HepG2 (cell line): Measurements from ENCODE around the gene FSIP1. TPM values are rescaled to one million over a fixed set of nuclear protein-coding genes. Genes with fewer than 3 reads are reported as not detected.

Source experiments
- ARNT ChIP-seq: fragments of 450-650 bp; IDR thresholded peaks from 2 replicates; pipeline ENCODE4 v1.6.1; 2017
- ARNTL ChIP-seq: sonication (generic); formaldehyde crosslinking; IDR thresholded peaks from 2 replicates; pipeline ENCODE4 v1.4.0; 2020; ENCODE audit warnings: mild to moderate bottlenecking, missing genetic modification reagents
- CHD4 ChIP-seq: fragments of 200-600 bp; sonication (generic); IDR thresholded peaks from 2 replicates; pipeline ENCODE4 v1.7.0; 2017; ENCODE audit warnings: mild to moderate bottlenecking, low read length, borderline replicate concordance
- EEA1 ChIP-seq: sonication (generic); formaldehyde crosslinking; IDR thresholded peaks from 2 replicates; pipeline ENCODE4 v1.5.1; 2020; ENCODE audit warnings: mild to moderate bottlenecking, missing genetic modification reagents, borderline replicate concordance
- FOXJ3 ChIP-seq: sonication (generic); formaldehyde crosslinking; IDR thresholded peaks from 2 replicates; pipeline ENCODE4 v1.4.0; 2020; ENCODE audit warnings: missing genetic modification reagents, mild to moderate bottlenecking, borderline replicate concordance
- HNRNPH1 ChIP-seq: fragments of 200-400 bp; formaldehyde crosslinking; optimal IDR thresholded peaks from 2 replicates; pipeline ENCODE3; 2017; ENCODE audit warnings: mild to moderate bottlenecking, low read depth, low read length
- KDM1A ChIP-seq: IDR thresholded peaks from 2 replicates; pipeline ENCODE4 v1.6.1; 2016; ENCODE audit warnings: missing compliant biosample characterization
- KLF13 ChIP-seq: sonication (generic); formaldehyde crosslinking; IDR thresholded peaks from 2 replicates; pipeline ENCODE4 v1.4.0; 2020; ENCODE audit warnings: mild to moderate bottlenecking, missing genetic modification reagents
- NPAS2 ChIP-seq: sonication (generic); formaldehyde crosslinking; IDR thresholded peaks from 2 replicates; pipeline ENCODE4 v1.8.0; 2022; ENCODE audit warnings: mild to moderate bottlenecking, missing genetic modification reagents, borderline replicate concordance
- SAFB2 ChIP-seq: sonication (generic); formaldehyde crosslinking; IDR thresholded peaks from 2 replicates; pipeline ENCODE4 v1.5.1; 2020; ENCODE audit warnings: missing genetic modification reagents, low read depth, mild to moderate bottlenecking, borderline replicate concordance
- SMAD3 ChIP-seq: sonication (generic); formaldehyde crosslinking; IDR thresholded peaks from 2 replicates; pipeline ENCODE4 v1.4.0; 2020; ENCODE audit warnings: missing genetic modification reagents
- SRSF9 ChIP-seq: fragments of 200-400 bp; formaldehyde crosslinking; IDR thresholded peaks from 2 replicates; pipeline ENCODE4 v1.6.1; 2018; ENCODE audit warnings: borderline replicate concordance, mild to moderate bottlenecking, low read depth, low read length; ENCODE audit not compliant: insufficient read depth, poor library complexity, severe bottlenecking
- STAG1 ChIP-seq: sonication (generic); formaldehyde crosslinking; IDR thresholded peaks from 2 replicates; pipeline ENCODE4 v1.4.0; 2020; ENCODE audit warnings: missing genetic modification reagents
- TBX3 ChIP-seq: fragments of 450-650 bp; IDR thresholded peaks from 2 replicates; pipeline ENCODE4 v1.6.1; 2017; ENCODE audit warnings: antibody characterized with exemption, mild to moderate bottlenecking, inconsistent platforms, borderline replicate concordance
- TOPORS ChIP-seq: sonication (generic); formaldehyde crosslinking; IDR thresholded peaks from 2 replicates; pipeline ENCODE4 v1.8.0; 2023; ENCODE audit warnings: mild to moderate bottlenecking, missing genetic modification reagents
- ZNF232 ChIP-seq: sonication (generic); formaldehyde crosslinking; IDR thresholded peaks from 2 replicates; pipeline ENCODE4 v1.4.0; 2020; ENCODE audit warnings: missing genetic modification reagents, borderline replicate concordance
- ZNF260 ChIP-seq: sonication (generic); formaldehyde crosslinking; IDR thresholded peaks from 2 replicates; pipeline ENCODE4 v1.4.0; 2020; ENCODE audit warnings: missing genetic modification reagents, low read depth, mild to moderate bottlenecking, borderline replicate concordance
- ZNF317 ChIP-seq: sonication (generic); formaldehyde crosslinking; IDR thresholded peaks from 2 replicates; pipeline ENCODE4 v1.5.0; 2020; ENCODE audit warnings: mild to moderate bottlenecking, missing genetic modification reagents
- ZNF33A ChIP-seq: sonication (generic); formaldehyde crosslinking; IDR thresholded peaks from 2 replicates; pipeline ENCODE4 v1.5.1; 2020; ENCODE audit warnings: missing genetic modification reagents, mild to moderate bottlenecking, moderate library complexity, borderline replicate concordance
- ZNF607 ChIP-seq: sonication (generic); formaldehyde crosslinking; IDR thresholded peaks from 2 replicates; pipeline ENCODE4 v1.5.1; 2020; ENCODE audit warnings: missing genetic modification reagents, mild to moderate bottlenecking, borderline replicate concordance
- ZNF660 ChIP-seq: sonication (generic); formaldehyde crosslinking; IDR thresholded peaks from 2 replicates; pipeline ENCODE4 v1.5.1; 2020; ENCODE audit warnings: mild to moderate bottlenecking, low read depth, missing genetic modification reagents, borderline replicate concordance
- ZNF878 ChIP-seq: sonication (generic); formaldehyde crosslinking; IDR thresholded peaks from 2 replicates; pipeline ENCODE4 v1.8.1; 2023; ENCODE audit warnings: mild to moderate bottlenecking, missing genetic modification reagents, moderate library complexity
- polyA plus RNA-seq, 8 experiments: library from polyadenylated mRNA; depleted of rRNA in 3 of 8; stranded (reverse) in 7 of 8; unstranded in 1 of 8; fragments of >200 nt; fragmentation: Illumina TruSeq in 4 of 8; extraction: Trizol in 4 of 8; gene quantifications; 2 replicates each; pipeline versions ENCODE4 v1.2.1 to v1.2.3, GENCODE V29; 2011 to 2016; ENCODE audit warnings: low read depth in 4 of 8, missing spikeins in 1 of 8, mixed read lengths in 1 of 8; ENCODE audit not compliant: insufficient read depth in 1 of 8
- total RNA-seq, 5 experiments: library from RNA; depleted of rRNA; stranded (reverse); fragments of >200 nt; fragmentation: Illumina TruSeq; extraction: Trizol; gene quantifications; 2 replicates each; pipeline ENCODE4 v1.2.3, GENCODE V29; 2016; ENCODE audit warnings: low read depth in 1 of 5
- TF ChIP-seq, protein P1 (sequence below): sonication (generic); formaldehyde crosslinking; IDR thresholded peaks from 2 replicates; pipeline ENCODE4 v1.5.0; 2020; ENCODE audit warnings: missing genetic modification reagents, mild to moderate bottlenecking, borderline replicate concordance
- TF ChIP-seq, protein P2 (sequence below): sonication (generic); formaldehyde crosslinking; IDR thresholded peaks from 2 replicates; pipeline ENCODE4 v1.4.0; 2020; ENCODE audit warnings: missing genetic modification reagents, borderline replicate concordance
- TF ChIP-seq, protein P3 (sequence below): sonication (generic); formaldehyde crosslinking; IDR thresholded peaks from 2 replicates; pipeline ENCODE4 v1.4.0; 2020; ENCODE audit warnings: mild to moderate bottlenecking, missing genetic modification reagents

FSIP1 gene
- total and polyA plus RNA-seq, 2 of the 13 experiments (the other 11 are each of a cell fraction or from before 2014, with no cell fraction given): 0.18 TPM; not detected in 1

DNA sequence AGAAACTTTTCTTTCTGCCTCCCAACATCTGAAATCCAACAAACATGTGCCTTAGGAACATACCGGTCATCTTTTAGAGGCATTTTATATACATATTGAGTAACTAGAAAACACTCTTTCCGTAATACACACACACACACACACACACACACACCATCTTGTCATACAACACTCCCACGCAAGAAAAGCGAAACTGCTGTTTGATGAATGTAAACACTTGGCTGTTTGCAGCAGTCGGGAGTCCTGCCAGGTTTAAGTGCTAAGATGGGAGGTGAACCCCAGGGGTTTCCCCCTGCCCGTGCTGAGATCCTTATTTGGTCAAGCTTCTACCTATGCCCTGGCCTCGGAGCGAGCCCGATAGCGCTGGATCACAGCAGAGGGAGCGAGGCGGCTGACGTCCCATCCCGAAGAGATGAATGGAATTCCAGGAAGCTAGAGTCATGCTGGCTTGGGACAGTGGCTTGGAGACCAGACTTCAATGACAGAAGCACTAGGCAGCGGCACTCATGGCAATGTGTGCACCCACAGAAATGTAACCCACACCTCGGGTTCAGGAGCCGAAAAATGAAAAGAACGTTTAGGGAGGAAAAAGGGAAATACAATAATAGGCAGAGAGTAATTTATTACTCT lies 203.0 kb downstream of the FSIP1 start (continued):
- no peak for TF ChIP-seq ARNTL (CRISPR knock-in tag)
- no peak for TF ChIP-seq STAG1 (CRISPR knock-in tag)
- no peak for TF ChIP-seq TBX3
- 0 out of 2 replicates have a peak, but pooled peaks have one; percentile 2 for TF ChIP-seq TOPORS
- no peak for TF ChIP-seq NPAS2 (CRISPR knock-in tag)
- TF ChIP-seq ZNF607 (CRISPR knock-in tag): no peak
- TF ChIP-seq ARNT: no peak
- TF ChIP-seq HNRNPH1: no peak
- no peak for TF ChIP-seq SMAD3 (CRISPR knock-in tag)
- no peak for TF ChIP-seq KDM1A (CRISPR knock-in tag)
- TF ChIP-seq SRSF9: no peak
- TF ChIP-seq FOXJ3 (CRISPR knock-in tag): no peak
- TF ChIP-seq EEA1: no peak
- TF ChIP-seq SAFB2 (CRISPR knock-in tag): no peak
- TF ChIP-seq, protein P1, sequence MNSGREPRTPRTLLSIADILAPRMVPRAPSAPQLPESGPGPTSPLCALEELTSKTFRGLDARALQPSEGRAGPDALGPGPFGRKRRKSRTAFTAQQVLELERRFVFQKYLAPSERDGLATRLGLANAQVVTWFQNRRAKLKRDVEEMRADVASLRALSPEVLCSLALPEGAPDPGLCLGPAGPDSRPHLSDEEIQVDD (CRISPR knock-in tag): no peak
- no peak for TF ChIP-seq ZNF317 (CRISPR knock-in tag)
- no peak for TF ChIP-seq ZNF33A (CRISPR knock-in tag)
- no peak for TF ChIP-seq KLF13
- TF ChIP-seq ZNF232 (CRISPR knock-in tag): peak; percentile 22; the same call in 1 of the 2 replicates
- TF ChIP-seq ZNF660: no peak
- TF ChIP-seq CHD4: no peak
- TF ChIP-seq, protein P2, sequence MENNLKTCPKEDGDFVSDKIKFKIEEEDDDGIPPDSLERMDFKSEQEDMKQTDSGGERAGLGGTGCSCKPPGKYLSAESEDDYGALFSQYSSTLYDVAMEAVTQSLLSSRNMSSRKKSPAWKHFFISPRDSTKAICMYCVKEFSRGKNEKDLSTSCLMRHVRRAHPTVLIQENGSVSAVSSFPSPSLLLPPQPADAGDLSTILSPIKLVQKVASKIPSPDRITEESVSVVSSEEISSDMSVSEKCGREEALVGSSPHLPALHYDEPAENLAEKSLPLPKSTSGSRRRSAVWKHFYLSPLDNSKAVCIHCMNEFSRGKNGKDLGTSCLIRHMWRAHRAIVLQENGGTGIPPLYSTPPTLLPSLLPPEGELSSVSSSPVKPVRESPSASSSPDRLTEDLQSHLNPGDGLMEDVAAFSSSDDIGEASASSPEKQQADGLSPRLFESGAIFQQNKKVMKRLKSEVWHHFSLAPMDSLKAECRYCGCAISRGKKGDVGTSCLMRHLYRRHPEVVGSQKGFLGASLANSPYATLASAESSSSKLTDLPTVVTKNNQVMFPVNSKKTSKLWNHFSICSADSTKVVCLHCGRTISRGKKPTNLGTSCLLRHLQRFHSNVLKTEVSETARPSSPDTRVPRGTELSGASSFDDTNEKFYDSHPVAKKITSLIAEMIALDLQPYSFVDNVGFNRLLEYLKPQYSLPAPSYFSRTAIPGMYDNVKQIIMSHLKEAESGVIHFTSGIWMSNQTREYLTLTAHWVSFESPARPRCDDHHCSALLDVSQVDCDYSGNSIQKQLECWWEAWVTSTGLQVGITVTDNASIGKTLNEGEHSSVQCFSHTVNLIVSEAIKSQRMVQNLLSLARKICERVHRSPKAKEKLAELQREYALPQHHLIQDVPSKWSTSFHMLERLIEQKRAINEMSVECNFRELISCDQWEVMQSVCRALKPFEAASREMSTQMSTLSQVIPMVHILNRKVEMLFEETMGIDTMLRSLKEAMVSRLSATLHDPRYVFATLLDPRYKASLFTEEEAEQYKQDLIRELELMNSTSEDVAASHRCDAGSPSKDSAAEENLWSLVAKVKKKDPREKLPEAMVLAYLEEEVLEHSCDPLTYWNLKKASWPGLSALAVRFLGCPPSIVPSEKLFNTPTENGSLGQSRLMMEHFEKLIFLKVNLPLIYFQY (CRISPR knock-in tag): no peak
- TF ChIP-seq ZNF878 (CRISPR knock-in tag): no peak
- TF ChIP-seq ZNF260 (CRISPR knock-in tag): no peak
- TF ChIP-seq, protein P3, sequence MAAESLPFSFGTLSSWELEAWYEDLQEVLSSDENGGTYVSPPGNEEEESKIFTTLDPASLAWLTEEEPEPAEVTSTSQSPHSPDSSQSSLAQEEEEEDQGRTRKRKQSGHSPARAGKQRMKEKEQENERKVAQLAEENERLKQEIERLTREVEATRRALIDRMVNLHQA (CRISPR knock-in tag): no peak
